Urothelium cell line (cell line): ENCODE measurements around the gene TTBK1.

Experiments used
- DNase-seq: peaks from one replicate; pipeline ENCODE4 v3.0.0; 2011; ENCODE audit warnings: low spot score, mixed read lengths
- FAIRE-seq: peaks from 2 replicates; lab custom pipeline; 2011; peaks lifted over from hg19 to GRCh38; lab: Jason Lieb, UNC

Gene TTBK1

DNA sequence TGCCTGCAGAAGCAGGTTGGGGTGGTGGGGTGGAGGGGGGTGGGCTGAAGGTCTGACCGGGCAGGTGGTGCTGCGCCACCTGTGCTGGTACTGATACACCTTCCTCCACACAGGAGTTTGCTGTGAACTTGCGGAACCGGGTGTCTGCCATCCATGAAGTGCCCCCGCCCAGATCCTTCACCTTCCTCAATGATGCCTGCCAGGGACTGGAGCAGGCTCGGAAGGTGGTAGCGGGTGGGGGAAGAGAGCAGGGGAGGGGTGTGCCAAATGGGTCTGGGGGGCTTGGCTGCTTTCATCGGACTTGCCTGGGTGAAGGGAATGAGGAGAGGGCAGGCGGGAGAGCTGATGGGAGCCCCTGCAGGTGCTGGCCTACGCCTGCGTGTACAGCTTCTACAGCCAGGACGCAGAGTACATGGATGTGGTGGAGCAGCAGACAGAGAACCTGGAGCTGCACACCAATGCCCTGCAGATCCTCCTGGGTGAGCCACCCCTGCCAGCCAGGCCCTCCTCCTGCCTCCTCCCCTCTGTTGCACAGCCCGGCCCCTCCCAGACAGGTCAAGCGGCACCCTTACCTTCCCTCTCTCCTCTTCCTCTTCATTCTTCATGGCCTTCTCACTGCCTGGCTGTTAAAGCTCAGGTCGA lies 20.7 kb upstream of the TTBK1 start:
- FAIRE-seq, result no peak
- DNase-seq, result no peak

DNA sequence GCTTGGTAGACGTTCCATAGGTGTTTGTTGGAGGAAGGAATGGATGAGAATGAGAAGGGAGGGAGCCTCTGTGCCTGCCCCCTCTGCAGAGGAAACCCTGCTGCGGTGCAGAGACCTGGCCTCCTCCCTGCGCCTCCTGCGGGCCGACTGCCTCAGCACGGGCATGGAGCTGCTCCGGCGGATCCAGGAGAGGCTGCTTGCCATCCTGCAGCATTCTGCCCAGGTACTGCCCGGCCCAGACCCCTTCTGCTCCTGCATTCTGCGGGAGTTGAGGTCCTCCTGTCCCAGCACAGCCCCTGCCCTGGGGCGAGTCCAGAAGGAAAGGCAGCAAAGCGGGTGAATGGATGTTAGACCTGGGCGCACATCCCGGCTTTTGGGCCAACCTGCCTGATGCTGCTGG lies 20.1 kb upstream of the TTBK1 start:
- no peak for DNase-seq

DNA sequence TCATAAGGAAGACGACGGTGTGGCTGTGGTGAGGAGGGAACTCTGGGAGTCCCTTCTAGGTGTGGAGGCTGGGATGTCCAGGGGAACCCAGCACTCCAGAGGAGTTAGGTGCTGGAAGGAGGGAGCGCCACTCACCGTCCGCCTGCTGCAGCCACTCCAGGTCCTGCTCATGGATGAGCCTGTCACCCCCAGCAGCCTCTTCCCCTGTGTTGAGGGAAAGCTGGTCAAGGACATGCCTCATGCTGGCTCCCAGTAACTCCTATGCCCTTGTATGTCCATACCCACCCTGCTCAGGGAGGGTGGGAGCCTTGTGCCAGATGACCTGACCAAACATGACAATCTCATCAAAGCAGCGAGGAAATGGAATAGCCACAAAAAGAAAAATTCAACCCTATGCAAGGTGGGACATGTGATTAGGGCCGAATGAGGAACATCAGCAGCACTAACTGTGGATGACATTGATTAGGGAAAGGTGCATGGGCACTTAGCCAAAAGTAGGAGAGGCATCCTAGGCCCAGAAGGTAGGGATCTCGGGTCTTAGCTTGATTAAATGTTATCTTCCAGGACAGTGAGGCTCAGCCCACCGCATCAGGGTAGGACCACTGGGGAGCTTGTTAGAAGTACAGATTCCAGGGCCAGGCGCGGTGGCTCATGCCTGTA lies 17.0 kb upstream of the TTBK1 start:
- FAIRE-seq, result no peak
- no peak for DNase-seq

More for the DNA sequence above, 20.1 kb upstream of the TTBK1 start:
- FAIRE-seq, result no peak

DNA sequence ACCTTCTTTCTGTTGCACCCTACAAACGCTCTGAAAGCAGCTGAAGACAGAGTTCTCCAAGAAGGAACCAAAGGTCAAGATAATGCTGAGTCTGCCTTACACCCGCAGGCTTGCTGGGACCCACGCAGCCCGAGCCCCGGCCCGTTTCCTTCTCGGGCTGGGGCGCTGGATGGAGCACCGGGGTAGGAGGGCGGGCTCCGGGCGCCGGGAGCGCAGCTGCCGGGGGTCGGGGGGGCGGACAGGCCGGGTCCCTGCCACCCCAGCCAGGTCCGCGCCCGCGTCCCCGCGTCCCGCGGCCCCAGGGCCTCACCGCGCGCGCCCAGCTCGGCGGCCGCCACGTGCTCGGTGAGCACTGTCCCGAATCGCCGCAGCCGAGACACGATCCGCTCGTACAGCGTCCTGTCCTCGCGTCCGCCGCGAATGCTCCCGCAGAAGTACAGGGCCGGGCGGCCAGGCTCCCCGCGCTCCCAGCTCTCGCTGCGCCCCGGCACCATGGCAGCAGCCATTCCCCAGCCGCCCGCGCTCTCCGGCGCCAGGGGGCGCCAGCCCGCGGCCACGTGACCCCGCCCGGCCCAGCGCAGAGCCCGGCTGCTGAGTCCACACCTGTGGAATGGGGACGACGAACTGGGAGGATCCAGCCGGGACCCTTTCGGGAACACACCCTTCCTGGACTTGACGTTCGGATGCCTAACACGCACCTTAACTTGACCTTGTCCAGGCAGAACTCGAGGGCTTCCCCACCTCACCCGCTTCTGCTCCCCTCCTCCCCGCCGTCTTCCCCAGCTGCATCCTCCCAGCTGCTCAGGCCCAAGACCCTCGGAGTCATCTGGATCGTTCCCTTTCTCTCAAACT lies 14.1 kb upstream of the TTBK1 start, which contains the start of gene DNPH1:
Gene DNPH1 (minus strand): TSS at position 531 of the 852 bp plus-strand sequence. CDS start 25 bp downstream, at position 506.
- no peak for FAIRE-seq
- DNase-seq, result peak; percentile 92

DNA sequence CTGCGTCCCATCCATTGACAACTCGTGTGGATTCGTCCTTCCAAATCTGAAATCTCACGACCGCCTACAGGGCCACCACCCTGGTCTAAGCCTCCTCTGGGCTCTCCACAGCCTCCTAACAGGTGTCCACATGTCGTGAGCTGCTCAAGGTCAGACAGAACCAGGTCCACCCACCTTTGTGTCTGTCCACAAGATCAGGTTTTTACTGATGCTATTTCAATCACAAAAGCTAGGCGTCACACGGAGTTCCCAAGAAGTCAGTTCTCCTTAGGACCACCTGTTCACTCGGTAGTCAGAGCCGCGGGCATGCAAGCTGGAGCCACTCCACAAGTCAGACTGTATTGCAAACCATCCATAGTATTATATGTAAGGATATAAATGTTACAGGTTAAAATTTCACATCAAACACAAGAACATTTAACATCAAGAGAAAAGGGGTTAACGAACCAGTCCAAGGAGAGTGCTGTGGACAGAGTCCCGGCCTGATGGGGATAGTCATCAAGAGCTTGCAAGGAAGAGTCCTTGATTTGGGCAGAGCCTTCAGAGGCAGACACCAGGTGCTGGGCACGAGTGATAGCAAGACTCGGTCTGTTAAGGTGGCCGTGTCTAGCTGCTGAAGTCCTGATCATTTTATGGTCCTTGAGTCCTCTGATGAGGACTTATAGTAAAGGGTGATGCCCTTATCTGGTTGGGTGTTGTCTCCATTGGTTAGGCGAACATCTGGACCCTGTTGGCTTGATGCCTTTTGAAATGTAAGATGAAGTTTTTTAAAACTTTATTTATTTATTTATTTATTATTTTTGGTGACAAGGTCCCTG lies 13.3 kb upstream of the TTBK1 start:
- FAIRE-seq, result no peak
- no peak for DNase-seq

DNA sequence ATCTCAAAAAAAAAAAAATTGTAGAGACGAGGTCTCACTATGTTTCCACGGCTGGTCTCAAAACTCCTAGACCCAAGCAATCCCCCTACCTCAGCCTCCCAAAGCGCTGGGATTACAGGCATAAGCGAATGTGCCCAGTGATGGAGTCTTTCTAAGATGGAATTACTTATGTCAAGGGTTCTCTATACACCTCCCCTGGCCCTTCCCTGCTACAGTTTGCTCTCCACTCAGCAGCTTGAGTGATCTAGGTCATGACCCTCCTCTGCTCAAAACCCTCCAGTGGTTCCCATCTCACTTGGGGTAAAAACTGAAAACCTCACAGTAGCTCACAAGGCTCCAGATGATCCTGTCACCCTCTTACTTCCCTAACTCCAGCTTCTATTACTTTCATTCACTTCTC lies 12.2 kb upstream of the TTBK1 start:
- FAIRE-seq, result no peak
- no peak for DNase-seq

DNA sequence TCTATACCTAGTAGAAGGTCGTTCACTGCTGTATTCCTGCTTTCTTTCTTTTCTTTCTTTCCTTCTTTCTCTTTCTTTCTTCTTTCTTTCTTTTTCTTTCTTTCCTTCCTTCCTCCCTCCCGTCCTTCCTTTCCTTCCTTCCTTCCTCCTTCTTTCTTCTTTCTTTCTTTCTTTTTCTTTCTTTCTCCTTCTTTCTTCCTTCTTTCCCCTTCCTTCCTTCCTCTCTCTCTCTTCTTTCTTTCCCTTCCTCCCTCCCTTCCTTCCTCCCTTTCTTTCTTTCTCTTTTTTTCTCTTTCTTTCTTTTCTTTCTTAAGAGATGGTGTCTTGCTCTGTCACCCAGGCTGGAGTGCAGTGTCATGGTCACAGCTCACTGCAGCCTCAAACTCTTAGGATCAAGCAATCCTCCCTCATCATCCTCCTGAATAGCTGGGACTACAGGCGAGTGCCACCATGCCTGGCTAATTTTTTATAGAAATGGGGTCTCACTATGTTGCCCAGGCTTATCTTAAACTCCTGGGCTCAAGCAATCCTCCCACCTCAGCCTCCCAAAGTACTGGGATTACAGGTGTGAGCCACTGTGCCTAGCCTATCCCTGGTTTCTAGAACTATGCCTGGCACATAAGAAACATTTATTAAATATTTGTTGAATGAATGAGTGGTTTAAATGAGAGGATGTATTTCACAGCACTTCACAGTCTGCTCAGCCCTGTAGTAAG lies 11.4 kb upstream of the TTBK1 start:
- DNase-seq, result no peak
- no peak for FAIRE-seq

DNA sequence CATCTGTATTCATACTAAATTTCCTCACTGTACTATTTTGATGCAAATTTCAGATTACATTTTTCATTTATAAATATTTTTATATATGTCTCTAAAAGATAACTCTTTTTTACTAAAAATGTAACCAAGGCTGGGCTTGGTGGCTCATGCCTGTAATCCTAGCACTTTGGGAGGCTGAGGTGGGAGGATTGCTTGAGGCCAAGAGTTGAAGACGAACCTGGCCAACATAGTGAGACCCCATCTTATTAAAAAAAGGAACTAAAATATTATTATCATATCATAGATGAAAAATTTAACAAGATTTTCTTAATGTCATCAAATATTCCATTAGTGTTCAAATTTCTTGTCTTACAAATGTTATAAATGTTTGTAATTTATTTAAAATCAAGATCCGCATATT lies 7.4 kb upstream of the TTBK1 start:
- no peak for FAIRE-seq
- no peak for DNase-seq

DNA sequence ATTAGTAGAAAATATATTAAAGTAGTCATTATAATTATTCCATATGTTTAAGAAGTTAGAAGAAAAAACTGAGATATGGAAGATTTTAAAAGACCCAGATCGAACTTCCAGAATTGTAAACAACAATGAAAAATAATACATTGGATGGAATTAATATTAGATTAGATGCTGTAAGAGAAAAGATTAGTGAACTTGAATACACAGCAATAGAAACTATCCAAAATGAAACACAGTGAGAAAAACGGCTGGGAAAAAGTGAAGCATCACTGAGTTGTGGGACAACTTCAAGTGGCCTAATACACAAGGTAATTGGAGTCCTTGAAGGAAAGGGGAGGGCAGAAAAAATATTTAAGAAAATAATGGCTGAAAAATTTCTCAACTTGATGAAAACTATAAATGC lies 4.2 kb upstream of the TTBK1 start:
- DNase-seq (no peak), FAIRE-seq (no peak)

DNA sequence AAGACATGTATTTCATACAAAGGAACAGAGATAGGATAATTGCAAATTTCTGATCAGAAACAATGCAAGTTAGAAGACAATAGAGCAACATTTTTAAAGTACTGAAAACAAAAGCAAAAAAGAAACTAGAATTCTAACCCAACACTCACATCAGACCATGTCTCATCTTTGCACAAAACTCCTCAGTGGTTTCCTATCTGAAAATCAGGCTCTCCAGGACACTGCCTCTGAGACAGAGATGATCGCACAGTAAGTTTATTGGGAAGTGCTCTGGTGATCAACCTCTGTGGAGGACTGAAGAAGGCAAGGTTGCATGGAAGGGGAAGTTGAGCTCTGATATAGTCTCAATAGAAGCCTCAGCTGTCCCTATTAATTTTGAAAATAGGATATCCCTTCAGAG lies 2.3 kb upstream of the TTBK1 start:
- FAIRE-seq (no peak), DNase-seq (no peak)

DNA sequence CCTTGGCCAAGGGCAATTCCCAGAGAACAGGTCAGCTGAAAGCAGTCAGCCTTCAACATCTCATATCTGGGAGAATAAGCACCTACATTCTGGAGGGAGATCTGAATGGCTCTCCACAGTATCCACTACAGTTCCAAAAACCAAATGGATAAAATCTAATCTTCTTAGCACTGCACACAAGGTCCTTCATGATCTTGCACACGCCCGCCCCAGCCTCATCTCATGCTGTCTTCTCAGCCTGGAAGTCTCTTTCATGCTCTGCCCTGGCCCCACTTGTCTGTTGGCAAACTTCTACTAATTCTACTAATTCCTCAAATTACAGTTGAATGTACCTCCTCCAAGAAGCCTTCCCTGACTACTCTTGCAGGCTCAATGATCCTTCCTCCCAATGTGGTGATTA lies 1.8 kb upstream of the TTBK1 start:
- FAIRE-seq (no peak), DNase-seq (no peak)

DNA sequence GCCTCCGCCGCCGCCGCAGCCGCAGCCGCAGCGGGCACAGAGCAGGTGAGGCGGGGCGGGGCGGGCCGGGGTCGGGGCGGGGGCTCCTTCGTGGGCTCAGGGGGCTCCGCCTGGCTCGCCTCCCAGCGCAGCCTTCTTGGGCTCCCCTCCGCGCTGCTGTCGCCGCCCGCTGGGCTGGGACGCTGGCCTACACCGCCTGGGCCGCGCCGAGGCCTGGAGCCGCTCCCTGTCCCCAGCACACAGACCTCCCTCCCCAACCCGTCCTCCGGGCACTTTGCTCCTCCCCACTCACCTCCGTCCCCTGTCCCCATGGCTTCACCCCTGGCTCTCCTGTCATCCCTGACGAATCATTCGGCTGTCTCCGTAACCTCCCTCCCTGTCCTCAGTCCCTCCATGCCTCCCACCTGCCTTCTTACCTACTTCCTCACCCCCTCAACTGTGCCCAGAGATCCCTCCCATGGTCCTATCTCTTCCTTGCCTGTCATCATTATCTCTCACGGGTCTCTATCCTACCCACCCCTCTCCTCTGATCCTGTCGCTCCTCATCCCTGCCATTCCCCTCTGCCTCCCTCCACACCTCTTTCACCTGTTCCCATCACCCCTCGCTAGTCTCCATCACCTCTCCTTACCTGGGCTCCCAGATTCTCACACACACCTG lies 512 bp downstream of the TTBK1 start:
- no peak for DNase-seq
- no peak for FAIRE-seq

DNA sequence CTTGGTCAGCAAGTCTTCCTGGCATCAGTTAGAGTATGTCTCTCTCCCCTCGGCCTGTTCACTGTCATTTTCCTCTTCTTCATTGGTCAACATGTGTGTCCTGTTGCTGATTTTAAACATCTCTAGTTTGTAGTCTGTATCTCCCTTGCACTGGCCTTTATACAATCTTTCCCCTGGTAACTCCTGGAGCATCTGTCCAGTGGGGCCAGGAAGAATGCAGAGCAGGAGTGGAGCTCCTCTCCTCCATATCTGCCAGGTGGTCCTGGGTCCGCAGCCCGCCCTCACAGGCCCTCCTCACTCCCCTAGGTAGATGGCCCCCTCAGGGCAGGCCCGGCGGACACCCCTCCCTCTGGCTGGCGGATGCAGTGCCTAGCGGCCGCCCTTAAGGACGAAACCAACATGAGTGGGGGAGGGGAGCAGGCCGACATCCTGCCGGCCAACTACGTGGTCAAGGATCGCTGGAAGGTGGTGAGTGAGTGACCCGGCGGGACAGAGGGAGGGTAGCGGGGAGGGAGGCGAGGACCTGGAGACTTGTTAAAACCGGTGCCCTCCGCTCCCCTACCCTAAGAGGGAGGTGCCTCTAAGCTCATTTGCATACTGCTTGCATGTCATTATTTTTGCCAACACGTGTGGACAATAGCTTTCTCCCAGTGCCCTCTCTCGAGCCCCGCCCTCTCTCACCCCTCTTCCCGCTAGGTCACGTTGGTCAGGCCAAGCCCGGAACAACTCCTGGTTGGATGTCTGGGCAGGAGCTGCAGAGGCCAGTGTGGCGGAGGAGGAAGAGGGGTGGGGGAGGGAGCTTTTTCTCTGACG lies 3.2 kb downstream of the TTBK1 start:
- FAIRE-seq (peak; percentile 37), DNase-seq (peak; percentile 57)

DNA sequence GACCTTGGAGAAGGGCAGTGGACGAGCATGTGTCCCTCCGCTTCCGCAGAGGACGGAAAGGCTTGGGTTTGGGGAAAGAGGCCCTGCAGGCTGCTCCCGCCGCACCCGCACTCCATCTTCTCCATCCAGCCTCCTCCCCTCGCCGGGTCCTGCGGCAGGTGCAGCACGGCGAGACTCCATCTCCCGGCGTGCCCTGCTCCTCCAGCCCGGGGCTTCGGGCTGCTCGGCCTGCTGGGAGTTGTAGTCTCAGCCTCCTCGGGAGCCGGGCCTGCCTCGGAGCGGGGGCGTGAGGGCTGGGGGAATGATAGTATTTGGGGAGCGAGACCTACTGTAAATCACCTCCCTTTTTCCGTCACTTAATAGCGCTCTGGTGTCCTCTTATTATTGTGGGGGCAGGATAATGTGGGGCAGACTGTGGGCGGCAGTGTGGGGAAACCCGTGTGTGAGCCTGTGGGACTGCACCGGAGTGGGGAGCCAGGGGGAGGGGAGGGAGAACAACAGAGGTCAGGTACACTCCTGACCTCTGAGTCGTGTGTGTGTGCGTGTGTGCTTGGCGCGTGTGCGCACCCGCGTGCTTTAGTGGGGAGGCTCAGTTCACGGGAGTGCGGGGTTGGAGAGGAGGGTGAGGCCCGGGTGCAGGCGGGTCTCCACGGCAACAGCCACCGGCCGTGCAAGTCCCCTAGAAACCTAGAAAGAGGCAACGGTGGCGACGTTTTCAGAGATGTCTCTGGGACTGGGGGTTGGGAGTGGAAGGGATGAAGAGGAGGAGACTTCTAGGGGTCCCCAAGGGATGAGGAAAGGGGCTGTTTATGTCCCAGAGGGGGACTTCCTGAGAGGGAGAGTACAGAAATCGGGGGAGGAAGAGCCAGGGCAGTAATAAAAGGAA lies 4.1 kb downstream of the TTBK1 start:
- FAIRE-seq (peak; percentile 58), DNase-seq (peak; percentile 96)

DNA sequence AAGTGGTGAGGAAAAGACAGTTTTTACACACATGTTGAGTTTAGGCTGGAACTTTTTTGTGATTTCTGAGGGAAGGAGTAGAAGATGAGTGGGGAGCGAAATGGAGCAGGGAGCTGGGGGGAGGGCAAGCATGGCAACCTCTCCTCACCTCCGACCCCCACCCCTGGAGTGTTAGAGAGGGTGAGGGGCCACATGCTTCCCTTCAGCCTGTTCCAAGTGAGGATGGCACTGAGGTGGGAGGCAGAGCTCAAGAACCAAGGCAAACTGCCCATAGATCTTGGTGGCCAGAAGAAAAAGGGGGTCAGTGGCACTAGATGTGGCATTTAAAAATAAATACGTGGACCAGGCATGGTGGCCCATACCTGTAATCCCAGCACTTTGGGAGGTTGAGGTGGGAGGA lies 4.8 kb downstream of the TTBK1 start:
- FAIRE-seq (no peak), DNase-seq (no peak)

DNA sequence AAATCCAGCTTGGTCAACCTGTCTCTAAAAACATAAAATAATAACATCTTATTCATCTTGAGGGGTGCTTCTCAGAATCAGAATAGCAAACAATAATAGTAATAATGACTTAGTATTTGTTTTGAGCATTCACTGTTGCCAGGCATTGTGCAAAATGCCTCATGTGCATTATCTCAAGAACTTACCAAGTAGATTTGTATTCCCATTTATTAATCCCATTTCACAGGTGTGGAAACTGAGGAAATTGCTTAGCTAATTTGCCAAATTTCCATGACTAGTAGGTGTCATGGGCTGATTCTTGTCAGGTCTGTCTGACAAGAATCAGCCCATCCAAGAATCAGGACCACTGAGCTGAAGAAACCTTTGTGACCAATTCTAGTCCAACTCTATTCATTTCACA lies 5.5 kb downstream of the TTBK1 start:
- FAIRE-seq (no peak), DNase-seq (no peak)

DNA sequence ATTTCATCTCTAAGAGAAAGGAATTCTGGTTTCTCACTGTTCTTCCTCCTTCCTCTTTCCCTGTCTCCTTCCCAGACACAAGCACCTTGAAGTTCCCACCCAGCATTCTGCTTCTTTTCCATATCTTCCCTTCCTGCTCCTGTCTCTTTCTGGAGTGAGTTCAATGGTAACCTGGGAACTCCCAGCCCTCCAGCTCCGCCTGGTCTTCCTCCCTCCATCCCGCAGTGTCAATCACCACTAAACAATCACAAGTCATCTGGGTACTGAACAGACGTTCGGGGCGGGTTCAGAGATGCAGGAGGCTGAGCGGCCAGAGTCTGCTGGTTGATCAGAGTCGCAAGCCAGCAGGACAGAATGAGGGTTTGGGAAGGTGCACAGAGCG lies 7.7 kb downstream of the TTBK1 start:
- no peak for DNase-seq
- FAIRE-seq, result no peak

DNA sequence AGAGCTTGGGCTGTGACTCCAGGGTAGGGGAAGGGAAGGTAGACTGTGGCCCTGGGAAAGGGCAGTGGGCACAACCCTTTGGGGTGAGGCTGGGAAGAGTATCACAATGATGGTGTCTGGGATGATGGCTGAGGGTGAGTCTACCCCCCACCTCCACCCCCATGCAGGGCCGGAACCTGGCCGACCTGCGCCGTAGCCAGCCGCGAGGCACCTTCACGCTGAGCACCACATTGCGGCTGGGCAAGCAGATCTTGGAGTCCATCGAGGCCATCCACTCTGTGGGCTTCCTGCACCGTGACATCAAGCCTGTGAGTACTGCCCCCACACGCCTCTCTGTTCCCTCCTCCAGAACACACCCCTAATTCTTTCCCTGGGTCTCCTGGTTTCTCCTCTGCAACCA lies 10.1 kb downstream of the TTBK1 start:
- FAIRE-seq, result no peak
- no peak for DNase-seq
